ENCODE results near the gene SLC25A28.

DNA sequence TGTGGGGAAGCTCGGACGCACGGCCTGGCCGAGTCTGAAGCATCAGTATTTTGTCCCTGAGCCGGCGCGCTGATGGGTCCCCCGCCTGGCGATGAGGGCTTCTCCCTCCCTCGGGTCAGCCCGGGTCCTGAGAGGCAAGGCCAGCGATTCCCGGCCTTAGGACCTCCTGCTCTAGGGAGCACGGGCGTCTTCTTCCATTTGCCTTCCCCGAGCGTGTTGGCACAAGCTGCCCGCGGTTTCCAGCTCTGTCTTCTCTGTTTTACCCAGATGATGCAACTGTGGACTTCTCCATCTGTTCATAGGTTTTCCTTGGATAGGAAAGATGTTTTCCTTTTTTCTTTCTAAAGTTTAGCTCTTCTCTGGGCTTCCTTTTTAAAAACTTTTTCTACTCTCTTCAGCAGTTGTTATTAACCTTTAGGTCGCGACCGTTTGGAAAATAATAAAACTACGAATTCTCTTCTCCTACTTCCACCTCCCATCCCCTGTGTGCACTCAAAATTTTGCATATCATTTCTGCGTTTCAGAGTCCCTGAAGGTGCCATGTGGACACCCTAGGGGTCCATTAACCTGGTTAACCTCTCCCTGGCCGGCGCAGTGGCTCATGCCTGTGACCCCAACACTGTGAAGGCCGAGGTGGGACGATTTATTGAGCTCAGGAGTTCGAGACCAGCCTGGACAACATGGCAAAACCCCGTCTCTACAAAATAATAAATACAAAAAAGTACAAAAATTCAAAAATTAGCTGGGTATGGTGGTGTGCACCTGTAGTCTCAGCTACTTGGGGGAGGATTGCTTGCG lies 1.4 kb upstream of the SLC25A28 start:
- TF ChIP-seq SUZ12 (IDR thresholded peaks at IDR 0.05; ENCODE audit: extremely low read depth, insufficient read depth, insufficient read length) (no peak), ZNF274 (IDR thresholded peaks at IDR 0.05; ENCODE audit: low read depth, low read length) (no peak)

Measured in NT2/D1 (cell line).